Measurements from ENCODE around the gene VAMP1.
A peak's percentile ranks its signal among the peaks of the same experiment; 100 is the strongest.

VAMP1 gene

DNA sequence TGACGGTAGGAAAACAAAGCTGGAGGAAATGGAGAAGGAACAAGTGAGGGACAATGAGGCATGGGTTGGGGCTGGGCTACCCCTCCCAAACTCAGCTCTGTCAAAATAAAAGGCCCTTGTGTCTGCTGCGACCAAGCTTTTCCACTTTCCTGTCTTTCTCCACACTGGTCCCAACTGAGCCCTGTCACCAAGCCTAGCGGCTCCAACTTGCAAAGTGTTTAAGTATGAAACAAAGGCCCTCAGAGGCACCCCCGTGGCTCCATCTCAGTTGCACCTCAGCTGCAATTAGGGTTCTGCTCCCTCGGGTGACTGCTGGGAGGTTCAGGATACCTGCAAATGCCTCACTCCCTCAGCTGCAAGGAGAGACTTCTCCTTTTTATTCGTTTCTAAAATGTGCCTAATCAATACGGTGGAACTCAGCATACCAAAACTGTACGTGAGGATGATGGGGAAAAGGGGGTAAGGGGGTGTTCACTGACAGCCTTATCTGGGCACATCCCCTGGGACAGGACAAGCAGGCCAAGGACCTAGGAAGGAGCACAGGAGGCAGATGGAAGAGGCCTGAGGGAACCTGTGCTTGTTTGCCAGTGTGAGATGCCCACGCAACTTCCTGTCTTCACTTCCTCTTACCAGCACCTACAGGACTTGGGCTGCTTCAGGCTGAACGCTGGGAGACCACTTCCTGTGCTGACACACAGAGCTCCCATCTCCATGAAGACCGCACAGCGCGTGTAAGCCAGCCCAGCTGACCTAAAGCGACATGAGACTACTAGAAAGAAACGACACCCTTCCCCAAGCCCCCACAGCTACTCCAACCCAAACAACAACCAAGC, 8.9 kb downstream of the VAMP1 start:
- DNase-seq (ENCODE audit: low read depth) = peak; percentile 96

DNA sequence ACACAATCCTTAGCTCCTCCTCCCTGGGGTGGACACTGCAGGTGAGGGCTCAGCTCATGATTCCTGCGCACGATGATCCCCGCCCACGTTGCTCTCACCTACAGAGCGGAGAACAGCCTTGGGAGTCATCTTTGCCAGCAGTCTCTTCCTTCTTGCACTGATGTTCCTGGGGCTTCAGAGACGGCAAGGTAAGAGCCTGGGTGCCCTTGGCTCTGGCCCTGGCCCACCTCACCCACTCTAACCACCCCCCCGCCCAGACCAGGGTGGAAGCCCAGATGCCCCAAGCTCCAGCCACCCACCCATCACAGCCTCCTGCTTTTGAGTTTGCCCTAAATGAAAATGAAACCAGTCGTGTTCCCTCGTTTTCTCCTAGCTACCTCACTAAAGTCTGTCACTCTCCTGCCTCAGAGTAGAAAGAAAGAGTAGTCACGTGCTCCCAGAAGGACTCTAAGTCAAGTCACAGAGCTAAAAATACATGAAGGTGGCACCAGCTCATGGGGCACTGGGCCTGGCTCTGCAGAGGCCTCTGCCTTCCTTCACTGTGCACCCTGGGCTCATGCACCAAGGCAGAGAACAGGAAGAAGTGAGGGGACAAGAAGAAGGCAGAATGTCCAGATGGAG, 9.6 kb downstream of the VAMP1 start:
- H3K4me3 ChIP-seq (ENCODE audit: low read depth, low read length) = peak overlapping the region; percentile 53
- TF ChIP-seq, protein P1, sequence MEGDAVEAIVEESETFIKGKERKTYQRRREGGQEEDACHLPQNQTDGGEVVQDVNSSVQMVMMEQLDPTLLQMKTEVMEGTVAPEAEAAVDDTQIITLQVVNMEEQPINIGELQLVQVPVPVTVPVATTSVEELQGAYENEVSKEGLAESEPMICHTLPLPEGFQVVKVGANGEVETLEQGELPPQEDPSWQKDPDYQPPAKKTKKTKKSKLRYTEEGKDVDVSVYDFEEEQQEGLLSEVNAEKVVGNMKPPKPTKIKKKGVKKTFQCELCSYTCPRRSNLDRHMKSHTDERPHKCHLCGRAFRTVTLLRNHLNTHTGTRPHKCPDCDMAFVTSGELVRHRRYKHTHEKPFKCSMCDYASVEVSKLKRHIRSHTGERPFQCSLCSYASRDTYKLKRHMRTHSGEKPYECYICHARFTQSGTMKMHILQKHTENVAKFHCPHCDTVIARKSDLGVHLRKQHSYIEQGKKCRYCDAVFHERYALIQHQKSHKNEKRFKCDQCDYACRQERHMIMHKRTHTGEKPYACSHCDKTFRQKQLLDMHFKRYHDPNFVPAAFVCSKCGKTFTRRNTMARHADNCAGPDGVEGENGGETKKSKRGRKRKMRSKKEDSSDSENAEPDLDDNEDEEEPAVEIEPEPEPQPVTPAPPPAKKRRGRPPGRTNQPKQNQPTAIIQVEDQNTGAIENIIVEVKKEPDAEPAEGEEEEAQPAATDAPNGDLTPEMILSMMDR (IDR thresholded peaks at IDR 0.05; ENCODE audit: insufficient read depth, low read depth, low read length, missing control alignments) = no peak
- peak; percentile 63 for DNase-seq (ENCODE audit: low read depth)

More for the DNA sequence above, 8.9 kb downstream of the VAMP1 start:
- TF ChIP-seq, protein P1 (IDR thresholded peaks at IDR 0.05; ENCODE audit: insufficient read depth, low read depth, low read length, missing control alignments) = no peak
- peak overlapping the region; percentile 53 for H3K4me3 ChIP-seq (ENCODE audit: low read depth, low read length)

DNA sequence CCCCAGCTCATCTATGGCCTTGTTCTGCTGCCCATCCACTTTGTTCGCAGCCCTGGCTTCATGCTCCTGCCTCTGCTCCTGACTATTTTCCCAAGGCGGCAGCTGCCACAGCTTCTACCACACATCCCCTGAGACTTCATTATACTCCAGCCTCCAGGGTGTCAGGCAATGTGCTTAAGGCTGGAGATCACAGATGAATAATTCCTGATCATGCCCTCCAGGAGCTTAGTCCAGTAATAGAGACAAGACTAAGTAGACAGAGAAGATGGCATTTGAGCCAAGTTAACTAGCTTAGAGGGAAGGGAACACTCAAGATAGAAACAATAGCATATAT, 11.5 kb downstream of the VAMP1 start:
- DNase-seq (ENCODE audit: low read depth) = no peak
- TF ChIP-seq, protein P1 (IDR thresholded peaks at IDR 0.05; ENCODE audit: insufficient read depth, low read depth, low read length, missing control alignments) = no peak
- H3K4me3 ChIP-seq (ENCODE audit: low read depth, low read length) = no peak overlapping the region

DNA sequence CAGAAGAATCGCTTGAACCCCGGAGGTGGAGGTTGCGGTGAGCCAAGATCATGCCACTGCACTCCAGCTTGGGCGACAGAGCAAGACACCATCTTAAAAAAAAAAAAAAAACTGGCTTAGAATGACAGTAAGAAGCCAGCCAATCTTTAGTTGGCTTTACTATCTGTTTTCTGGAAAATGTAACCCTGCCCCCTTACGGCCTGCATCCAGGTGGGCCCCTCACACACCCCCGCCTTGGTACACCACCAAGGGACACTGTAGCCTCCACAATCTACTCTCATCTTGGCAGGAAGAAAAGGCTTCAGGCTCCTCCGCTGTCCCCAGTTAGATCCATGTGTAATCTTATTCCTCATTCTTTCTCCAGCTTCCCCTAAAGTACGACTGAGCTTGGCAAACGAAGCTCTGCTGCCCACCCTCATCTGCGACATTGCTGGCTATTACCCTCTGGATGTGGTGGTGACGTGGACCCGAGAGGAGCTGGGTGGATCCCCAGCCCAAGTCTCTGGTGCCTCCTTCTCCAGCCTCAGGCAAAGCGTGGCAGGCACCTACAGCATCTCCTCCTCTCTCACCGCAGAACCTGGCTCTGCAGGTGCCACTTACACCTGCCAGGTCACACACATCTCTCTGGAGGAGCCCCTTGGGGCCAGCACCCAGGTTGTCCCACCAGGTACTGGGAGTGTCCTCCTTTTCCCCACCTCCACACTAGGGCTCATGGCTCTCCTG, 12.0 kb downstream of the VAMP1 start:
- DNase-seq (ENCODE audit: low read depth) = no peak
- TF ChIP-seq, protein P1 (IDR thresholded peaks at IDR 0.05; ENCODE audit: insufficient read depth, low read depth, low read length, missing control alignments) = no peak
- H3K4me3 ChIP-seq (ENCODE audit: low read depth, low read length) = no peak overlapping the region

DNA sequence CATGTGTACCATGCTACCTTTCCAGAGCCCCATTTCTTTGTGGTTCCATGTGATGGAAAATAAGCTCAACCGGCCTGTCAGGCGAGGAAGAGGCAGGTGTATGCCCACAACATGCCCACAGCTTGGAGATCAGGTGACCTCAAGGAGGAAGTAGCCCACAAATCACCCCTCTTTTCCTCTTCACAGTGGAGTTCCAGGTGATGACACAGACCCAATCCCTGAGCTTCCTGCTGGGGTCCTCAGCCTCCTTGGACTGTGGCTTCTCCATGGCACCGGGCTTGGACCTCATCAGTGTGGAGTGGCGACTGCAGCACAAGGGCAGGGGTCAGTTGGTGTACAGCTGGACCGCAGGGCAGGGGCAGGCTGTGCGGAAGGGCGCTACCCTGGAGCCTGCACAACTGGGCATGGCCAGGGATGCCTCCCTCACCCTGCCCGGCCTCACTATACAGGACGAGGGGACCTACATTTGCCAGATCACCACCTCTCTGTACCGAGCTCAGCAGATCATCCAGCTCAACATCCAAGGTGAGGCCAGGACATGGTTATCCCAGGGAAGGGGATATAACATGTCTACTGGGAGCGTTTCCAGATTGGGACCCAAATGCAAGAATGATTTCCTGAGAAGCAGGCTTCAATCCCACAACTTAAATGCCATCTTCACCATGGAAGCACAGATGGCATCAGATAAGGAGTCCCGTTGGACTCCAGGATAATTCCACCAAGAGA, 13.1 kb downstream of the VAMP1 start:
- no peak for DNase-seq (ENCODE audit: low read depth)
- TF ChIP-seq, protein P1 (IDR thresholded peaks at IDR 0.05; ENCODE audit: insufficient read depth, low read depth, low read length, missing control alignments) = no peak
- no peak overlapping the region for H3K4me3 ChIP-seq (ENCODE audit: low read depth, low read length)

DNA sequence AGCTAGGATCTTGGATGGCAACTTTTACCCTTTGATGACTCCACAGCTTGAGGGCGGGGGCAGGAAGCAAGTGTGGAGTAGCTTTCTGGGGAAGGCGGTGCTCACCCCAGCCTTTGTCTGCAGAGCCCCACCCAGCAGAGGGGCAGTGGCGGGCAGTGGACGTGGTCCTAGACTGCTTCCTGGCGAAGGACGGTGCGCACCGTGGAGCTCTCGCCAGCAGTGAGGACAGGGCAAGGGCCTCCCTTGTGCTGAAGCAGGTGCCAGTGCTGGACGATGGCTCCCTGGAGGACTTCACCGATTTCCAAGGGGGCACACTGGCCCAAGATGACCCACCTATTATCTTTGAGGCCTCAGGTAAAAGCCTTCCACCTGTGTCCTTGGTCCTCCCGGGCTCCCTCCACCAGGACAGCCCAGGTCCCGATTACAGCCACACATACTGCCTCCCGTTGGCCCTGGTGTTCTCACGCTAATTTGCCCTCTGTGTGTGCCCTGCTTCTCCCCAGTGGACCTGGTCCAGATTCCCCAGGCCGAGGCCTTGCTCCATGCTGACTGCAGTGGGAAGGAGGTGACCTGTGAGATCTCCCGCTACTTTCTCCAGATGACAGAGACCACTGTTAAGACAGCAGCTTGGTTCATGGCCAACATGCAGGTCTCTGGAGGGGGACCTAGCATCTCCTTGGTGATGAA, 17.4 kb downstream of the VAMP1 start:
- TF ChIP-seq, protein P1 (IDR thresholded peaks at IDR 0.05; ENCODE audit: insufficient read depth, low read depth, low read length, missing control alignments) = no peak
- peak overlapping the region; percentile 95 for H3K4me3 ChIP-seq (ENCODE audit: low read depth, low read length)
- DNase-seq (ENCODE audit: low read depth) = peak; percentile 76

All from GM12865 (cell line).